Epidermal melanocyte (primary cell): Measurements from ENCODE around the gene GRAMD1A.

ENCODE experiments used
- DNase-seq: peaks from one replicate; pipeline ENCODE4 v3.0.0; 2011; ENCODE audit warnings: low spot score; ENCODE audit not compliant: insufficient read length

Gene GRAMD1A

DNA sequence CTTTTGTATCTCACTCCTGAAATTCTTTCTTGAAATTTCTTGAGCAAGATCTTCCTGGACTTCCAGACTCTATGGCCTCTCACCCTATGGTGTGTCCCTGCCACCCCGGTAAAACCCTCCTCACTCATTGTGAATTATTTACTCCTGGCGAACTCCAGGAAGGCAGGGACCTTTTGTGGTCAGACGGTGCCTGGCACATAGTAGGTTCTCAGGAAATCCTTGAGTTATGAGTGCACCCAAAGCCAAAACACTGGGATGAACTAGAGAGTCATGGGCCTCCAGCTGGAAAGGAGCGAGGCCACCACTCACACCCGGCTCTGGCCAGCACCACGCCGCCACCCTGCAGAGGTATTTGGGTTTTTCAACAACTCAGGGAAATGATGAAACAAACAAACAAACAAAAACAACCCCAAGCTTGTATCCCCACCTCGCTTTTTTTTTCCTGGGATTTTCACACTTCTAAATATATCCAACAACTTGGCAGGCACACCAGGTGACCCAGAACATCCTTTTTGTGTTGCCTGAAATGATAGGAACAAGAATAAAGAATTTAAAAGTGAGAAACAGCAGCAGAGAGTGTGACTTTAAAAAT lies 52.6 kb downstream of the GRAMD1A start:
- DNase-seq, result no peak

DNA sequence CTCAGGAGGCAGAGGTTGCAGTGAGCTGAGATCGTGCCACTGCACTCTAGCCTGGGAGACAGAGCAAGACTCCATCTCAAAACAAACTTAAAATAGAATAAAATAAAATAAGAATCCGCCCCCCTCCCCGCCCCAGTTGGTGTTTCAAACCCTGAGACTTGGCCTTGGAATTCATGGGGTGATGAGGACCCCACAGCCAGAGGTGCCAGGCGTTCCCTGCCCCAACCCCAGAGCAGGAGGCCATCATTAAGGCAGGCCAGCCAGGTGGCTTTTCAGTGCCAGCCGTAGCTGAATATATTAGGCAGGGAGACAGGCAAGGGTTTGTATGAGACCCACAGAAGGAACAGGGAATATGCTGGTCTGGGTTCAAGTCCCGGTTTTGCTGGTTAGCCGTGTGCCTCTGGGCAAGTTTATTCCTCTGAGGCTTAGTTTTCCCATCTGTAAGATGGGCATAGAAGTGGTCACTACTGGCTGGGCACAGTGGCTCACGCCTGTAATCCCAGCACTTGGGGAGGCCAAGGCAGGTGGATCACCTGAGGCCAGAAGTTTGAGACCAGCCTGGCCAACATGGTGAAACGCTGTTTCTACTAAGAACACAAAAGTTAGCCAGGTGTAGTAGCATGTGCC lies 53.7 kb downstream of the GRAMD1A start:
- DNase-seq, result no peak

- DNase-seq, result no peak
Observed at GRCh38 chr19:35054626-35055025, 54.5 kb downstream of the GRAMD1A start.

GRCh38 chr19:35055715-35056179 lies 55.6 kb downstream of the GRAMD1A start:
- DNase-seq, result no peak

GRCh38 chr19:35056513-35057063 lies 56.5 kb downstream of the GRAMD1A start:
- DNase-seq, result no peak

GRCh38 chr19:35058370-35058769 lies 58.2 kb downstream of the GRAMD1A start:
- no peak for DNase-seq

DNA sequence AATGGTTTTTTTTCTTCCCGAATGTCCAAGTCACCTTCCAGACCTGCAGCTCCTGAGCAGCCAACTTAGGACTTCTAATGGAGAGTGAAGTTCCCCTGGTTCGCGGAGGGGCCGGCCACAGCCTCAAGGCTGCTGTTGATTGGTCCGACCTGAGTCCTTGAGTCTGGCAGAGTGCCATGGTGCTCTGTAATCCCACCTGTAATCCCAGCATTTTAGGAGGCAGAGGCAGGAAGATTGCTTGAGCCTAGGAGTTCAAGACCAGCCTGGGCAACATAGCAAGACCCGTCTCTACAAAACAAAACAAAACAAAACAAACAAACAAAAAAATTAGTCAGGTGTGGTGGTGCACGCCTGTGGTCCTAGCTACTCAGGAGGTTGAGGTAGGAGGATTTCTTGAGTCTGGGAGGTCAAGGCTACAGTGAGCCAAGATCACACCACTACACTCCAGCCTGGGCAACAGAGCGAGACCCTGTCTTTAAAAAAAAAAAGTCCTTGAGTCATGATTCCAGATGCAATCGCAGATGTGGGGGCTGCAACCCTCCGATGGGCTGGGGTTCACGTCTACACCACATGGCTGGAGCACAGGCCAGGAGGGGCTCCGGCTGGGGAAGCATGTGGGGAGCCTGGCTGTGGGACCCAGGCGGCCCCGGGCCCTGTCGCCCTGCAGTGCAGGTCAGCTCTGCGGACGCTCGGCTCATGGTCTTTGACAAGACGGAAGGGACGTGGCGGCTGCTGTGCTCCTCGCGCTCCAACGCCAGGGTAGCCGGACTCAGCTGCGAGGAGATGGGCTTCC lies 59.1 kb downstream of the GRAMD1A start:
- DNase-seq, result no peak

DNA sequence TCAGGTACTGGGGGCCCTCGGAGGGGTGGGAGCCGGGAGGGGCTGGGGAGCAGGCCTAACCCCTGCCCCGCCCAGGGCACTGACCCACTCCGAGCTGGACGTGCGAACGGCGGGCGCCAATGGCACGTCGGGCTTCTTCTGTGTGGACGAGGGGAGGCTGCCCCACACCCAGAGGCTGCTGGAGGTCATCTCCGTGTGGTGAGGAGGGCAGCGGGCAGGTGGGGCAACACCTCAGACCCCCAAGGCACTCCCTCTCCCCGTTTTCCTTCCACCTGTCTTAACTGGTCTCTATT lies 59.6 kb downstream of the GRAMD1A start:
- DNase-seq, result no peak

- no peak for DNase-seq
Observed at GRCh38 chr19:35060160-35060855, 60.2 kb downstream of the GRAMD1A start.

DNA sequence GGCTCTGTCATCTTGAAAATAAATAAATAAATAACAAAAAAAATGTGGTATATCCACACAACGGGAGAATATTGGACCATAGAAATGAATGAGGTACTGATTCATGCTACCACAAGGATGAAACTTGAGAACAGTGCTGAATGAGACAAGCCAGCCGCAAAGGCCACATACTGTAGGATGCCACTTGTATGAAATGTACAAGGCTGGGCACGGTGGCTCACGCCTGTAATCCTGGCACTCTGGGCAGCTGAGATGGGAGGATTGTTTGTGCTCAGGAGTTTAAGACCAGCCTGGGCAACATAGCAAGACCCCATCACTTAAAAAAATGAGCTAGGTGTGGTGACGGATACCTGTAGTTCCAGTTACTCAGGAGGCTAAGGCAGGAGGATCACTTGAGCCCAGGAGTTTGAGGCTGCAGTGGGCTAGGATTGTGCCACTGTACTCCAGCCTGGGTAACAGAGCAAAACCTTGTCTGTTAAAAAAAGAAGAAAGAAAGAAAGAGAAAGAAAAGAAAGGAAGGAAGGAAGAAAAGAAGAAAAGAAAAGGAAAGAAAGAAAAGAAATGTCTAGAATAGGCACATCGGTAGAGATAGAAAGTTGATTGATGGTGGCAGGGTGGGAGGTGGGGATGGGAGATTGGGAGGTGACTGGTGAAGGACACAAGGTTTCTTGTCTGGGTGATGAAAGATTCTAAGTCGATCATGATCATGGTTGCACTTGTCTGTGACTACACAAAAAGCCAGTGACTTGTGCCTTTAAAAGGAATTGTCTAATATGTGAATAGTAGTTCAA lies 61.7 kb downstream of the GRAMD1A start:
- no peak for DNase-seq

- no peak for DNase-seq
Observed at GRCh38 chr19:35062942-35063341, 62.8 kb downstream of the GRAMD1A start.

- DNase-seq, result no peak
Observed at GRCh38 chr19:35063940-35064818, 64.1 kb downstream of the GRAMD1A start.

GRCh38 chr19:35065574-35065973 lies 65.5 kb downstream of the GRAMD1A start:
- DNase-seq, result no peak

GRCh38 chr19:35066121-35066520 lies 66.0 kb downstream of the GRAMD1A start:
- no peak for DNase-seq

DNA sequence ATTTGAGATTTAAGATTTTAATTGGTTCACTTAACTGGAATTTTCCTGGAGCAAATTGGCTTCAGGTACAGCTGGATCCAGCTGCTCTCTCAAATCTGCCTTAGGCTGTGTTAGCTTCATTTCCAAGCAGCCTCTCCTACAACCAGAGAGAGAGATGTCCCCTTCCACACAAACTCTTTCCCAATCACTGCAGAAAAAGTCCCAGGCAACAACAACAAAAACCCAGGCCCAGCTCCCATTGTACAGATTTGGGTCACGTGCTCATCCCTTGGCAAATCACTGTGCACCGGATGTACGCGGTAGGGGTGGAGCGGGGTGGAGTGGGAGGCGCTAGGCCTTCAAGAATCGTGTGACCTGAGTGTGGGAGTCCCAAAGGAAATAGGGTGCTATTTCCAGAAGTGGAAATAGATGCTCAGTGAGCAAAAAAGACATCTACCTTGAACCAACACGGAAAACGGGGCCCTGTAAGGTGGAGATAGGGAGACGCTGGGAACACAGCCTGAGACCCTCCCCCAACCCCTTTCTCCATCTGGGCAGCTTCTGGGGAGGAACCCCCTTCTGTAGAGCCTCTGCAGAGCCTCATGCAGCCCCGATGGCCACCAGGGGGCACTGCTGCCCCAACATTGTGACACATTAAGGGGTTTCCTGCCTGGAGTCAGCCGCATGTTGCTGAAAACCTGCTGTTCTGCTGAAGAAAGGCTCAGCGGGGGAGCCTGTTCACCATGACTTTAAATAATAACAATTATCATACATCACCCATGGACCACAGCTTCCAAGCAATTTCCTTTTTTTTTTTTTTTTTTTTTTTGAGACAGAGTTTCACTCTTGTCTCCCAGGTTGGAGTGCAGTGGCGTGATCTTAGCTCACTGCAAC lies 66.8 kb downstream of the GRAMD1A start:
- DNase-seq, result peak; percentile 94

DNA sequence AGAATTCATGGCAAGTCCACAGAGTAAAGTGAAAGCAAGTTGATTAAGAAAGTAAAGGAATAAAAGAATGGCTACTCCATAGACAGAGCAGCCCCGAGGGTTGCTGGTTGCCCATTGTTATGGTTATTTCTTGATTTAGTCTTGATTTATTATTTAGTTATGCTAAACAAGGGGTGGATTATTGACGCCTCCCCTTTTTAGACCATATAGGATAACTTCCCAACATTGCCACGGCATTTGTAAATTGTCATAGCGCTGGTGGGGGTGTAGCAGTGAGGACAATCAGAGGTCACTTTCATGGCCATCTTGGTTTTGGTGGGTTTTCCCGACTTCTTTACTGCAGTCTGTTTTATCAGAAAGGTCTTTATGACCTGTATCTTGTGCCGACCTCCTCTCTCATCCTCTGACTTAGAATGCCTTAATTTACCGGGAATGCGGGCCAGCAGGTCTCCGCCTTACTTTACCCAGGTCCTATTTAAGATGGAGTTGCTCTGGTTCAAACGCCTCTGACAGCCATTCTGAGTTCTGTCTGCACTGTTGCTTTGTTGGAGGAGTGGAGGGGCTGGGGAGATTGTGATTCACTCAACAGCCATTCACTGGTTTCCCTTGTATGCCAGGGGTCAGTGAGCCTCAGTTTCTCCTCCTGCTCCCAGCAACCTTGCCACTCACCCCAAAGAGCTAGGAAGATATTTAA lies 69.0 kb downstream of the GRAMD1A start:
- DNase-seq, result no peak

- DNase-seq, result no peak
Observed at GRCh38 chr19:35069696-35070095, 69.6 kb downstream of the GRAMD1A start.

DNA sequence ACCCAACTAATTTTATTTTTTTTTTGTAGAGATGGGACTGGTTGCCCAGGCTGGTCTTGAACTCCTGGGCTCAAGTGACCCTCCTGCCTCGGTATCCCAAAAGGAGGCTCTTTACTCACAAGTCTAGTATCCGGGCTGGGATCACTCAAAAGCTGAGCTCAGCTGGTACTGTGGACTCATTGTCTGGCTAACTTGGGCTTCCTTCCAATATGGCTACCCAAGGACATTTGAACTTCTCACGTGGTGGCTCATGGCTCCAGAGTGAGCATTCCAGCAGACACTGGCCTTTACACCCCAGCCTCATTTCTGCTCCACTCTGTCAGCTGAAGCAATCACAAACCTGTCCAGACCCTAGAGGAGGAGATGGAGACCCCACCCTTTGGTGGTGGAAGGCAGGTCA lies 70.3 kb downstream of the GRAMD1A start:
- no peak for DNase-seq
